Activated T-helper 17 cell treated with anti-CD3 and anti-CD28 coated beads, Interleukin-2, amount 50 U/mL, for 72 hours (primary cell): ENCODE data around the gene PDE9A. TPM values are rescaled to one million over a fixed set of nuclear protein-coding genes. Genes with fewer than 3 reads are reported as not detected.

ENCODE experiments used
- ATAC-seq: fragments of 150-1000 bp; cut with Tn5 transposase; replicated peaks from 2 replicates; pipeline ENCODE4 v1.10.0; 2021; ENCODE audit warnings: mild to moderate bottlenecking, moderate library complexity
- H3K27ac Mint-ChIP-seq: one replicate; pipeline ENCODE4 v1.8.0; 2022; ENCODE audit warnings: mixed read lengths
- H3K27me3 Mint-ChIP-seq: one replicate; pipeline ENCODE4 v1.8.0; 2022; ENCODE audit warnings: mixed read lengths
- H3K36me3 Mint-ChIP-seq: one replicate; pipeline ENCODE4 v1.8.0; 2022; ENCODE audit warnings: low read depth, mild to moderate bottlenecking, mixed read lengths
- H3K4me1 Mint-ChIP-seq: one replicate; pipeline ENCODE4 v1.8.0; 2022; ENCODE audit warnings: mixed read lengths
- H3K4me3 Mint-ChIP-seq: one replicate; pipeline ENCODE4 v1.8.0; 2022; ENCODE audit warnings: mild to moderate bottlenecking, mixed read lengths
- H3K9me3 Mint-ChIP-seq: one replicate; pipeline ENCODE4 v1.8.0; 2022; ENCODE audit warnings: mixed read lengths
- total RNA-seq, 2 donors: library from RNA; stranded (reverse); gene quantifications; one replicate each; pipeline ENCODE4 v1.2.3, GENCODE V29; 2022

Gene PDE9A
- total RNA-seq, 2 donors from 2014 or later, result 0.95 to 6.9 TPM

GRCh38 chr21:42722808-42723473 is 69.5 kb downstream of the PDE9A start:
- Mint-ChIP-seq H3K36me3 (no peaks in the 10 kb centered on the region), H3K4me3 (no peak overlapping the region), H3K27me3 (no peaks in the 10 kb centered on the region), H3K27ac (no peak overlapping the region), H3K4me1 (no peaks in the 10 kb centered on the region), H3K9me3 (no peaks in the 10 kb centered on the region)
- ATAC-seq, result no peak

- ATAC-seq, result no peak
- no peak overlapping the region for H3K4me3 Mint-ChIP-seq
- peaks cover 4% of the 10 kb centered on the region for H3K9me3 Mint-ChIP-seq
- H3K27ac Mint-ChIP-seq, result no peak overlapping the region
- no peaks in the 10 kb centered on the region for H3K36me3 Mint-ChIP-seq
- H3K27me3 Mint-ChIP-seq, result no peaks in the 10 kb centered on the region
- no peaks in the 10 kb centered on the region for H3K4me1 Mint-ChIP-seq
Observed at GRCh38 chr21:42724226-42724920, 71.0 kb downstream of the PDE9A start.

- H3K27me3 Mint-ChIP-seq, result no peaks in the 10 kb centered on the region
- H3K27ac Mint-ChIP-seq, result no peak overlapping the region
- no peak overlapping the region for H3K4me3 Mint-ChIP-seq
- H3K9me3 Mint-ChIP-seq, result peaks cover 9% of the 10 kb centered on the region
- no peaks in the 10 kb centered on the region for H3K4me1 Mint-ChIP-seq
- no peaks in the 10 kb centered on the region for H3K36me3 Mint-ChIP-seq
- ATAC-seq, result peak; percentile 37
Observed at GRCh38 chr21:42725416-42725930, 72.1 kb downstream of the PDE9A start.

GRCh38 chr21:42731264-42732032 is 78.0 kb downstream of the PDE9A start:
- no peaks in the 10 kb centered on the region for H3K36me3 Mint-ChIP-seq
- no peak for ATAC-seq
- H3K27ac Mint-ChIP-seq, result no peak overlapping the region
- no peaks in the 10 kb centered on the region for H3K27me3 Mint-ChIP-seq
- no peak overlapping the region for H3K4me3 Mint-ChIP-seq
- peaks cover 7% of the 10 kb centered on the region for H3K4me1 Mint-ChIP-seq
- H3K9me3 Mint-ChIP-seq, result peaks cover 9% of the 10 kb centered on the region

GRCh38 chr21:42732033-42732410 is 78.6 kb downstream of the PDE9A start:
- Mint-ChIP-seq H3K4me1 (peaks cover 7% of the 10 kb centered on the region), H3K4me3 (no peak overlapping the region), H3K27ac (no peak overlapping the region), H3K27me3 (no peaks in the 10 kb centered on the region), H3K9me3 (peaks cover 9% of the 10 kb centered on the region), H3K36me3 (no peaks in the 10 kb centered on the region)
- no peak for ATAC-seq

- Mint-ChIP-seq H3K4me3 (no peak overlapping the region), H3K27ac (no peak overlapping the region), H3K36me3 (no peaks in the 10 kb centered on the region), H3K4me1 (peaks cover 16% of the 10 kb centered on the region), H3K27me3 (no peaks in the 10 kb centered on the region), H3K9me3 (peaks cover 9% of the 10 kb centered on the region)
- ATAC-seq, result no peak
Observed at GRCh38 chr21:42733037-42733627, 79.7 kb downstream of the PDE9A start.

- H3K4me1 Mint-ChIP-seq, result peaks cover 19% of the 10 kb centered on the region
- no peaks in the 10 kb centered on the region for H3K27me3 Mint-ChIP-seq
- no peak overlapping the region for H3K4me3 Mint-ChIP-seq
- no peak for ATAC-seq
- no peaks in the 10 kb centered on the region for H3K36me3 Mint-ChIP-seq
- peak overlapping the region; percentile 16 for H3K27ac Mint-ChIP-seq
- H3K9me3 Mint-ChIP-seq, result peaks cover 9% of the 10 kb centered on the region
Observed at GRCh38 chr21:42733874-42734273, 80.5 kb downstream of the PDE9A start.

- peak; percentile 51 for ATAC-seq
- H3K9me3 Mint-ChIP-seq, result peaks cover 4% of the 10 kb centered on the region
- peaks cover 19% of the 10 kb centered on the region for H3K4me1 Mint-ChIP-seq
- H3K36me3 Mint-ChIP-seq, result no peaks in the 10 kb centered on the region
- no peak overlapping the region for H3K27ac Mint-ChIP-seq
- H3K27me3 Mint-ChIP-seq, result no peaks in the 10 kb centered on the region
- peak overlapping the region; percentile 38 for H3K4me3 Mint-ChIP-seq
Observed at GRCh38 chr21:42734323-42734971, 81.0 kb downstream of the PDE9A start.

GRCh38 chr21:42735061-42735460 is 81.6 kb downstream of the PDE9A start:
- ATAC-seq, result no peak
- no peak overlapping the region for H3K27ac Mint-ChIP-seq
- peaks cover 19% of the 10 kb centered on the region for H3K4me1 Mint-ChIP-seq
- no peaks in the 10 kb centered on the region for H3K27me3 Mint-ChIP-seq
- H3K36me3 Mint-ChIP-seq, result no peaks in the 10 kb centered on the region
- no peaks in the 10 kb centered on the region for H3K9me3 Mint-ChIP-seq
- H3K4me3 Mint-ChIP-seq, result no peak overlapping the region

GRCh38 chr21:42735944-42736343 is 82.5 kb downstream of the PDE9A start:
- no peaks in the 10 kb centered on the region for H3K9me3 Mint-ChIP-seq
- H3K4me1 Mint-ChIP-seq, result peaks cover 19% of the 10 kb centered on the region
- no peak overlapping the region for H3K4me3 Mint-ChIP-seq

GRCh38 chr21:42736646-42737350 is 83.4 kb downstream of the PDE9A start:
- H3K36me3 Mint-ChIP-seq, result no peaks in the 10 kb centered on the region
- H3K27me3 Mint-ChIP-seq, result no peaks in the 10 kb centered on the region
- no peaks in the 10 kb centered on the region for H3K9me3 Mint-ChIP-seq
- peak overlapping the region; percentile 96 for H3K27ac Mint-ChIP-seq
- H3K4me3 Mint-ChIP-seq, result no peak overlapping the region
- no peak for ATAC-seq
- peaks cover 19% of the 10 kb centered on the region for H3K4me1 Mint-ChIP-seq

More at GRCh38 chr21:42735944-42736343, 82.5 kb downstream of the PDE9A start:
- Mint-ChIP-seq H3K36me3 (no peaks in the 10 kb centered on the region), H3K27ac (no peak overlapping the region), H3K27me3 (no peaks in the 10 kb centered on the region)
- no peak for ATAC-seq

- Mint-ChIP-seq H3K27me3 (no peaks in the 10 kb centered on the region), H3K36me3 (no peaks in the 10 kb centered on the region), H3K9me3 (no peaks in the 10 kb centered on the region), H3K4me3 (peak overlapping the region; percentile 63), H3K27ac (peak overlapping the region; percentile 96), H3K4me1 (peaks cover 19% of the 10 kb centered on the region)
- peak; percentile 80 for ATAC-seq
Observed at GRCh38 chr21:42737951-42738590, 84.7 kb downstream of the PDE9A start.
